ENCODE data around the gene TBXAS1. TPM values are rescaled to one million over a fixed set of nuclear protein-coding genes. Genes with fewer than 3 reads are reported as not detected.

TBXAS1 gene
- total RNA-seq, 1 donor = not detected

DNA sequence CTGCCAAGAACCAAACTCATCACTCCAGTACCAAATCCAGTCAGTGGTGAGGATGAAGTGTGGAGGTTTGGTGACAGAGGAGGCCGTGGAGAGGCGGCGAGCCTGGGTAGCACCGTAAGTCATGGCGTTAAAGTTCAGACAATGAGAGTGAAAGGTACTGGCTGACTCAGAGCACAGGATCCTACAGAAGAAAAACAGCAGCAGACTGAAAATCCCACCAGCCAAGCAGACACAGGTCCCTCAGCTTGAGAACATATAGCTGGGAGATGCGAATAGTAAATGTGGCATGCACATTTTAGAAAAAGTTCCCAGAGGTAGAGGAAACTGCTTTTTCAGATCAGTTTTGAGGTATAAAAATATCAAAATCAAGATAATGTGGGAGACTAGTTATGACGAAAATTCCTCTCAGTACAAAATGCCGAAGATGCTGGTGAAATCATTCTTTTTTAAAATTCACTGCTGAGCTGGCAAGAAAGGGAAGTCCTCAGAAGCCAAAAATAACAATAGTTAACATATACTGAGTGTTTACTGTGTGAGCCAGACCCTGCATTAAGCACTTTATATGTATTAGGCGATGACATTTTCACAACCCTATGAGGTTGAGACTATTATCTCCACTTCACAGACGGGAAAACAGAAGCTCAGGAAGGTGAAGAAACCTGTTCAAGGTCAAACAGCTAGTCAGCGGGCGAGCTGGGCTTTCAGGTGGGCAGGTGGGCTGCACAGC is 212.8 kb downstream of the TBXAS1 start:
- TF ChIP-seq, protein P1, sequence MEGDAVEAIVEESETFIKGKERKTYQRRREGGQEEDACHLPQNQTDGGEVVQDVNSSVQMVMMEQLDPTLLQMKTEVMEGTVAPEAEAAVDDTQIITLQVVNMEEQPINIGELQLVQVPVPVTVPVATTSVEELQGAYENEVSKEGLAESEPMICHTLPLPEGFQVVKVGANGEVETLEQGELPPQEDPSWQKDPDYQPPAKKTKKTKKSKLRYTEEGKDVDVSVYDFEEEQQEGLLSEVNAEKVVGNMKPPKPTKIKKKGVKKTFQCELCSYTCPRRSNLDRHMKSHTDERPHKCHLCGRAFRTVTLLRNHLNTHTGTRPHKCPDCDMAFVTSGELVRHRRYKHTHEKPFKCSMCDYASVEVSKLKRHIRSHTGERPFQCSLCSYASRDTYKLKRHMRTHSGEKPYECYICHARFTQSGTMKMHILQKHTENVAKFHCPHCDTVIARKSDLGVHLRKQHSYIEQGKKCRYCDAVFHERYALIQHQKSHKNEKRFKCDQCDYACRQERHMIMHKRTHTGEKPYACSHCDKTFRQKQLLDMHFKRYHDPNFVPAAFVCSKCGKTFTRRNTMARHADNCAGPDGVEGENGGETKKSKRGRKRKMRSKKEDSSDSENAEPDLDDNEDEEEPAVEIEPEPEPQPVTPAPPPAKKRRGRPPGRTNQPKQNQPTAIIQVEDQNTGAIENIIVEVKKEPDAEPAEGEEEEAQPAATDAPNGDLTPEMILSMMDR (IDR thresholded peaks at IDR 0.05; ENCODE audit: insufficient read depth, low read depth, low read length) = no peak
- H3K4me3 ChIP-seq (ENCODE audit: low read depth, low read length) = no peak overlapping the region
- DNase-seq (ENCODE audit: low read depth) = no peak

DNA sequence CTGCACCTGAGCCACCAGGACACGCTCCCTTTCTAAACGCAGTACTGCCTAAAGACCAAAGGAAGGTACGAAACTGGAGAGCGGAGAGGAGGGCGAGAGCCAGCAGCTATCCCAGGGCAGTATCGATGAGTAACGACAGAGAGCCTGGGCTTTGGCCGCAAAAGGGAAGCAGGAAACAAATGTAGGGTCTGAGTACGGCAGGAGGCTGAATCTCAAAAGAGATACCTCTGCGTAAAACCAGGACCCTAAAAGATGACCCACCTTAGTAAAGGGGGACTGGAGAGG is 213.3 kb downstream of the TBXAS1 start:
- TF ChIP-seq, protein P1 (IDR thresholded peaks at IDR 0.05; ENCODE audit: insufficient read depth, low read depth, low read length) = no peak
- no peak for DNase-seq (ENCODE audit: low read depth)
- no peak overlapping the region for H3K4me3 ChIP-seq (ENCODE audit: low read depth, low read length)

DNA sequence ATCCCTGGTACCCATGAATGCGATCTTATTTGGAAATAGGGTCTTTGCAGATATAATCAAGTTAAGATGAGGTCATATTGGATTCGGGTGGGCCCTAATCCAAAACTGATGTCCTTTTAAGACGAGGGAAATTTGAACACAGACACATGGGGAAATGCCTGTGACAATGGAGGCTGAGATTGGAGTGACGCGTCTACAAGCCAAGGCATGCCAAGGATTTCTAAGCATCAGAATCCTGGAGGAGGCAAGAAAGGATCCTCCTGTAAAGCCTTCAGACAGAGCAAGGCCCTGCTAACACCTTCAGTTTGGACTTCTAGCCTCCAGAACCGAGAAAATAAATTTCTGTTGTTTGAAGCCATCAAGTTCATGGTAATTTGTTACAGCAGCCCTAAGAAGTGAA is 215.2 kb downstream of the TBXAS1 start:
- H3K4me3 ChIP-seq (ENCODE audit: low read depth, low read length) = no peak overlapping the region
- no peak for DNase-seq (ENCODE audit: low read depth)
- TF ChIP-seq, protein P1 (IDR thresholded peaks at IDR 0.05; ENCODE audit: insufficient read depth, low read depth, low read length) = no peak

DNA sequence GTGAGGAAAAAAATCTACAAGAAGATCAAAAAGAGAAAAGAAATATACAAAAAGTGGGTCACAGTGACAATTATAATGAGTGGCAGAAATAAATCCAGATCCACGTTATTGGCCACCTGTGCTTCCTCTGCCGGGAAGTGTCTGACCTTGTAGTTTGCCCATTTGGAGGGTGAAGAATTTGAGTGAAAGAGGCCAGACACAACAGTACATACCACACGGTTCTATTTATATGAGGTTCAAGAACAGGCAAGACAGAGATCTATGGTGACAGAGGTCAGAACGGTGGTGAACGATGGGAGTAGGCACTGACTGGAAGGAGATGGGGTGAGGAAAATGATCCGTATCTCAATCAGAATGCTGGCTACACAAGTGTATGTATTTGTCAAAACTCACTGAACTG is 216.6 kb downstream of the TBXAS1 start:
- TF ChIP-seq, protein P1 (IDR thresholded peaks at IDR 0.05; ENCODE audit: insufficient read depth, low read depth, low read length) = no peak
- DNase-seq (ENCODE audit: low read depth) = no peak
- no peak overlapping the region for H3K4me3 ChIP-seq (ENCODE audit: low read depth, low read length)

DNA sequence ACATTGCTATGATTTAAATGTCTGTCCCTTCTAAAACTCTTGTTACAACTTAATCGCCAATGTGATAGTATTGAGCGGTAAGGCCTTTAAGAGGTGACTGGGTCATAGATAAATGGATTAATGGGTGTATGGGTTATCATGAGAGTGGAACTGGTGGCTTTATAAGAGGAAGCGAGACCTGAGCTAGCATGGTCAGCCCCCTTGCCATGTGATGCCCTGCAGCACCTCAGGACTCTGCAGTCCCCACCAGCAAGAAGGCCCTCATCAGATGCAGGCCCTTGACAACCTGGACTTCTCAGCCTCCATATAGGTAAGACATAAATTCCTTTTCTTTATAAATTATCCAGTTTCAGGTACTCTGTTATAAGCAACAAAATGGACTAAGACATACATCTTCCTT is 218.1 kb downstream of the TBXAS1 start:
- no peak for DNase-seq (ENCODE audit: low read depth)
- no peak overlapping the region for H3K4me3 ChIP-seq (ENCODE audit: low read depth, low read length)
- TF ChIP-seq, protein P1 (IDR thresholded peaks at IDR 0.05; ENCODE audit: insufficient read depth, low read depth, low read length) = no peak

DNA sequence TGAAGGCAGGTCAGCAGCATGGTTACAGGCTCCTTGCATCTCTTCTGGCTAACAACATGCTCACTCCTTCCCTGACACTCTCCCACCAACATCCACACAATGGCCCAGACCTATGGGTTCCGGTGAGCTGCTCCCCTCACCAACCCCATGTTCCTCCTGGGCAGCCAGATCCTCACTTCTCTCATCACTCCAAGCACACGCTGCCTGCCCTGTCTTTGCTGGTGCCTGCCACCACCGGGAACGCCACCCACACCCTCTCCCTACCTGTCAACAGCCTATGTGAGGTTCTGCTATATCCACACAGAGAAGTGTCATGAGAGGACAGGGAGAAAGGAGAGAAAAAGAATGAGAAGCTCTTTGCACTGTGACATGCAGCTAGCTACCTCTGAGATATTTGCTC is 219.1 kb downstream of the TBXAS1 start:
- no peak overlapping the region for H3K4me3 ChIP-seq (ENCODE audit: low read depth, low read length)
- DNase-seq (ENCODE audit: low read depth) = no peak
- TF ChIP-seq, protein P1 (IDR thresholded peaks at IDR 0.05; ENCODE audit: insufficient read depth, low read depth, low read length) = no peak

DNA sequence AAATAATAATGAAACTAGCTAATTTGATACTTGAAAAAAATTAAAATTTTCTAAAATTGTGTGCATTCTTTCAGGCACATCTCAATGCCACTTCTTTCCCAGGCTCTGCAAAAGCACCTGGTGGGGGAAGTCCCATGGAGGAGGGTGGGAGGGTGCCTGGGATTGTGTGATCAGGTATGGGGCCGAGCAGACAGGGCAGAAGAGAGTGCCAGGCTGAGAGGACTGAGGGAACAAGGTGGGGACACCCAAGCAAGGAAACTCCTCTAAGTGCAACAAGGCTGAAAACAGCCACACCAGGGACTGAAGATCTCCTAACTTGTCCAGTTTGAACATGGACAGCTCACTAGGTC is 219.9 kb downstream of the TBXAS1 start:
- TF ChIP-seq, protein P1 (IDR thresholded peaks at IDR 0.05; ENCODE audit: insufficient read depth, low read depth, low read length) = no peak
- H3K4me3 ChIP-seq (ENCODE audit: low read depth, low read length) = no peak overlapping the region
- DNase-seq (ENCODE audit: low read depth) = no peak

Data from fibroblast of villous mesenchyme (primary cell).